Sigmoid colon (tissue), 7 donors: Measurements from ENCODE around the gene INTS14. TPM values are rescaled to one million over a fixed set of nuclear protein-coding genes. Genes with fewer than 3 reads are reported as not detected.
"Not testable (repeated sequence)": the region's sequence is repeated elsewhere in the genome, so short reads cannot be mapped to it uniquely, and the experiment has no call there.

Experiments used
- DNase-seq: peaks from one replicate; pipeline ENCODE4 v3.0.0-alpha.2; 2019
- H3K27ac ChIP-seq, 4 donors: fragments of 200-600 bp; sonication (generic); one replicate each; pipeline ENCODE4 v1.5.1; 2016 to 2019; ENCODE audit warnings: mild to moderate bottlenecking in 1 of 4
- H3K27me3 ChIP-seq, 3 donors: fragments of 200-600 bp; sonication (generic); one replicate each; pipeline ENCODE4 v1.5.1; 2019; ENCODE audit warnings: mild to moderate bottlenecking in 1 of 3
- H3K36me3 ChIP-seq, 4 donors: fragments of 200-600 bp; sonication (generic); one replicate each; pipeline ENCODE4 v1.5.1; 2016 to 2019
- H3K4me1 ChIP-seq, 4 donors: fragments of 200-600 bp; sonication (generic); one replicate each; pipeline ENCODE4 v1.5.1; 2017 to 2019
- H3K4me3 ChIP-seq, 4 donors: fragments of 200-600 bp; sonication (generic); one replicate each; pipeline ENCODE4 v1.5.1; 2017 to 2019; ENCODE audit warnings: mild to moderate bottlenecking in 2 of 4, moderate library complexity in 1 of 4
- H3K9me3 ChIP-seq, 4 donors: fragments of 200-600 bp in 3 of 4; sonication (generic) in 3 of 4; one replicate each; pipeline versions ENCODE4 v1.5.1 to v1.6.1; 2013 to 2019
- CTCF ChIP-seq, 4 experiments: fragments of 450-650 bp in 3 of 4; fragments of 200-600 bp in 1 of 4; IDR thresholded peaks; one replicate each; pipeline ENCODE4 v1.5.1; 2016 to 2019; ENCODE audit warnings: antibody characterized with exemption in 4 of 4, mild to moderate bottlenecking in 3 of 4, moderate library complexity in 2 of 4
- EP300 ChIP-seq, 4 donors: sonication (generic); formaldehyde crosslinking; IDR thresholded peaks; one replicate each; pipeline ENCODE4 v1.6.1; 2017; ENCODE audit warnings: antibody characterized with exemption in 4 of 4
- POLR2A ChIP-seq, 2 donors: fragments of 450-650 bp; IDR thresholded peaks; one replicate each; pipeline ENCODE4 v1.6.1; 2016; ENCODE audit warnings: antibody characterized with exemption in 2 of 2, mild to moderate bottlenecking in 2 of 2, moderate library complexity in 2 of 2
- POLR2AphosphoS5 ChIP-seq, 4 donors: sonication (generic); formaldehyde crosslinking; IDR thresholded peaks; one replicate each; pipeline ENCODE4 v1.6.1; 2017; ENCODE audit warnings: antibody characterized with exemption in 4 of 4
- WGBS, 2 donors: extraction: QIAGEN DNeasy Blood & Tissue Kit; methylation state at CpG; one replicate each; pipeline ENCODE4 v1.1.7; 2013; 5-methylcytosine and 5-hydroxymethylcytosine counted together
- intact Hi-C: fragments of 100-400 bp; cut with DNase I; formaldehyde crosslinking; loops from one replicate; pipeline ENCODE4 v1.15.1; 2023
- polyA plus RNA-seq, 3 donors: library from polyadenylated mRNA; stranded (reverse); fragments of 200-250 nt; gene quantifications; one replicate each; pipeline ENCODE4 v1.2.3, GENCODE V29; 2013
- total RNA-seq, 4 donors: library from RNA; depleted of rRNA; stranded (reverse); fragments of >200 nt; gene quantifications; one replicate each; pipeline ENCODE4 v1.1.0, GENCODE V29; 2016
- donor health status: healthy with polysubstance abuse.
- donor health status: Bipolar disorder and iron deficiency.
- donor health status: healthy.

Gene INTS14
- total and polyA plus RNA-seq, 7 donors, result 16.2 to 29.9 (median 24.0) TPM

- TF ChIP-seq POLR2A (IDR thresholded peaks at IDR 0.05), result no peak
- TF ChIP-seq EP300 (IDR thresholded peaks at IDR 0.05), result no peak
- TF ChIP-seq POLR2AphosphoS5 (IDR thresholded peaks at IDR 0.05), result no peak
- no peak for TF ChIP-seq CTCF (IDR thresholded peaks at IDR 0.05)
These were observed 57.2 kb downstream of the INTS14 start for GRCh38 chr15:65553691-65554090.

GRCh38 chr15:65552851-65553250 is 58.1 kb downstream of the INTS14 start:
- H3K27ac ChIP-seq, DNase-seq, H3K4me3 ChIP-seq, intact Hi-C loops, H3K9me3 ChIP-seq, H3K4me1 ChIP-seq, H3K27me3 ChIP-seq: not testable (repeated sequence)
- H3K36me3 ChIP-seq, result peaks cover 4 to 44% (median 11%) of the 10 kb centered on the region in 4 donors
- WGBS, 2 donors, result 98% methylated on average over 4 of the region's 6 CpGs

More at GRCh38 chr15:65553691-65554090, 57.2 kb downstream of the INTS14 start:
- Histone ChIP-seq H3K9me3 (no peaks in the 10 kb centered on the region), H3K36me3 (peaks cover 4 to 52% (median 11%) of the 10 kb centered on the region in 4 donors), H3K27ac (no peak overlapping the region), H3K4me3 (no peak overlapping the region), H3K4me1 (no peaks in the 10 kb centered on the region), H3K27me3 (no peaks in the 10 kb centered on the region)
- intact Hi-C loops, result no loop called here
- no peak for DNase-seq
- WGBS, 2 donors, result 99% methylated on average over 3 of the region's 3 CpGs

GRCh38 chr15:65551183-65551582 is 59.7 kb downstream of the INTS14 start:
- no peaks in the 10 kb centered on the region for H3K27me3 ChIP-seq
- no peak overlapping the region for H3K27ac ChIP-seq
- intact Hi-C loops, result no loop called here
- H3K4me1 ChIP-seq, result no peaks in the 10 kb centered on the region
- no peak for TF ChIP-seq EP300 (IDR thresholded peaks at IDR 0.05)
- no peak for TF ChIP-seq POLR2AphosphoS5 (IDR thresholded peaks at IDR 0.05)
- H3K4me3 ChIP-seq, result no peak overlapping the region
- 70 to 79% methylated on average over 2 of the region's 2 CpGs for WGBS, 2 donors
- H3K9me3 ChIP-seq, result no peaks in the 10 kb centered on the region
- no peak for DNase-seq
- H3K36me3 ChIP-seq, result peaks cover 2 to 28% (median 5%) of the 10 kb centered on the region in 4 donors

GRCh38 chr15:65550681-65551098 is 60.2 kb downstream of the INTS14 start:
- Histone ChIP-seq H3K27me3 (no peaks in the 10 kb centered on the region), H3K9me3 (no peaks in the 10 kb centered on the region), H3K4me1 (no peaks in the 10 kb centered on the region), H3K27ac (no peak overlapping the region), H3K4me3 (no peak overlapping the region), H3K36me3 (peaks cover 0 to 23% (median 2%) of the 10 kb centered on the region in 4 donors)
- no peak for DNase-seq
- intact Hi-C loops, result no loop called here
- 59 to 81% methylated on average over 3 of the region's 3 CpGs for WGBS, 2 donors
- TF ChIP-seq EP300 (IDR thresholded peaks at IDR 0.05) (no peak), POLR2A (IDR thresholded peaks at IDR 0.05) (no peak), POLR2AphosphoS5 (IDR thresholded peaks at IDR 0.05) (no peak), CTCF (IDR thresholded peaks at IDR 0.05) (no peak)

GRCh38 chr15:65549288-65549687 is 61.6 kb downstream of the INTS14 start:
- WGBS, 2 donors, result 96 to 97% methylated on average over 9 of the region's 9 CpGs
- H3K4me3 ChIP-seq, DNase-seq, H3K4me1 ChIP-seq, H3K9me3 ChIP-seq, H3K27me3 ChIP-seq, H3K27ac ChIP-seq, intact Hi-C loops: not testable (repeated sequence)
- H3K36me3 ChIP-seq, result peaks cover 0 to 11% (median 0%) of the 10 kb centered on the region in 4 donors

GRCh38 chr15:65547841-65548240 is 63.1 kb downstream of the INTS14 start:
- no peak for DNase-seq
- no peaks in the 10 kb centered on the region for H3K27me3 ChIP-seq
- no peaks in the 10 kb centered on the region for H3K9me3 ChIP-seq
- no peaks in the 10 kb centered on the region for H3K36me3 ChIP-seq
- no peak for TF ChIP-seq EP300 (IDR thresholded peaks at IDR 0.05)
- no peak for TF ChIP-seq CTCF (IDR thresholded peaks at IDR 0.05)
- TF ChIP-seq POLR2AphosphoS5 (IDR thresholded peaks at IDR 0.05), result no peak
- TF ChIP-seq POLR2A (IDR thresholded peaks at IDR 0.05), result no peak
- intact Hi-C loops, result no loop called here
- H3K4me1 ChIP-seq, result no peaks in the 10 kb centered on the region
- no peak overlapping the region for H3K27ac ChIP-seq
- H3K4me3 ChIP-seq, result no peak overlapping the region
